TTC549 (cell line): ENCODE data around the gene TMEM41B.
"Not testable (repeated sequence)": the region's sequence is repeated elsewhere in the genome, so short reads cannot be mapped to it uniquely, and the experiment has no call there.

Experiments used
- FAIRE-seq: peaks from 2 replicates; lab custom pipeline; 2012; peaks lifted over from hg19 to GRCh38; lab: Jason Lieb, UNC

TMEM41B gene

GRCh38 chr11:9259981-9260837 lies 54.2 kb downstream of the TMEM41B start:
- FAIRE-seq = no peak

GRCh38 chr11:9258279-9258678 lies 56.1 kb downstream of the TMEM41B start:
- FAIRE-seq = not testable (repeated sequence)

- no peak for FAIRE-seq
These were observed 60.0 kb downstream of the TMEM41B start for GRCh38 chr11:9254416-9254815.

GRCh38 chr11:9253086-9253485 lies 61.3 kb downstream of the TMEM41B start:
- no peak for FAIRE-seq

GRCh38 chr11:9251311-9251710 lies 63.1 kb downstream of the TMEM41B start:
- no peak for FAIRE-seq

- FAIRE-seq = no peak
These were observed 64.2 kb downstream of the TMEM41B start for GRCh38 chr11:9250139-9250582.

GRCh38 chr11:9249252-9249651 lies 65.1 kb downstream of the TMEM41B start:
- FAIRE-seq = no peak

GRCh38 chr11:9247863-9248262 lies 66.5 kb downstream of the TMEM41B start:
- FAIRE-seq = no peak

- FAIRE-seq = not testable (repeated sequence)
These were observed 78.2 kb downstream of the TMEM41B start for GRCh38 chr11:9236242-9236641.

- FAIRE-seq = no peak
These were observed 81.9 kb downstream of the TMEM41B start for GRCh38 chr11:9232482-9232881.

GRCh38 chr11:9231848-9232177 lies 82.6 kb downstream of the TMEM41B start:
- FAIRE-seq = no peak
